H1 (cell line): ENCODE measurements around the gene FANK1. TPM values are rescaled to one million over a fixed set of nuclear protein-coding genes. Genes with fewer than 3 reads are reported as not detected.

ENCODE experiments used
- CTCF ChIA-PET: fragments of 300-600 bp; sonication (Branson Sonifier 250); formaldehyde crosslinking; loops from one replicate; lab custom pipeline; 2021; ENCODE audit not compliant: partially characterized antibody; lab: Charles Lee
- POLR2A ChIA-PET: fragments of 300-600 bp; sonication (Branson Sonifier 250); formaldehyde crosslinking; loops from one replicate; lab custom pipeline; 2021; ENCODE audit warnings: inconsistent platforms; ENCODE audit not compliant: partially characterized antibody; lab: Charles Lee
- DNase-seq, 2 experiments: peaks; one replicate each; pipeline versions ENCODE4 v3.0.0 to v3.0.0-alpha.2; 2010 to 2022; ENCODE audit warnings: low spot score in 2 of 2, low read depth in 1 of 2, mixed read lengths in 1 of 2
- FAIRE-seq: peaks from 2 replicates; lab custom pipeline; 2011; peaks lifted over from hg19 to GRCh38; lab: Jason Lieb, UNC
- H2AFZ ChIP-seq: 2 replicates; pipeline ENCODE4 v1.8.1; 2012; ENCODE audit warnings: low read length, inconsistent platforms
- H2AK5ac ChIP-seq: 2 replicates; pipeline ENCODE4 v1.6.1; 2013; ENCODE audit warnings: low read depth, low read length
- H2BK120ac ChIP-seq: replicated peaks from 2 replicates; pipeline ENCODE3; 2013; ENCODE audit warnings: low read depth, low read length, inconsistent platforms
- H2BK12ac ChIP-seq: 2 replicates; pipeline ENCODE4 v1.6.1; 2013; ENCODE audit warnings: low read depth, low read length
- H2BK15ac ChIP-seq: 2 replicates; pipeline ENCODE4 v1.6.1; 2013; ENCODE audit warnings: low read length
- H2BK20ac ChIP-seq: 2 replicates; pipeline ENCODE4 v1.6.1; 2013; ENCODE audit warnings: low read length
- H2BK5ac ChIP-seq: 2 replicates; pipeline ENCODE4 v1.6.1; 2013; ENCODE audit warnings: low read depth, low read length
- H3K14ac ChIP-seq: 2 replicates; pipeline ENCODE4 v1.6.1; 2013; ENCODE audit warnings: inconsistent platforms; ENCODE audit not compliant: insufficient read length
- H3K18ac ChIP-seq: 2 replicates; pipeline ENCODE4 v1.6.1; 2013; ENCODE audit warnings: low read length; ENCODE audit errors: extremely low read depth
- H3K23ac ChIP-seq: 2 replicates; pipeline ENCODE4 v1.6.1; 2013; ENCODE audit warnings: inconsistent platforms; ENCODE audit not compliant: insufficient read length
- H3K23me2 ChIP-seq: 2 replicates; pipeline ENCODE4 v1.6.1; 2013; ENCODE audit warnings: low read depth, low read length
- H3K27ac ChIP-seq: 2 replicates; pipeline ENCODE4 v1.6.1; 2011; ENCODE audit warnings: low read depth, low read length, inconsistent platforms
- H3K27me3 ChIP-seq, 4 experiments: replicated peaks in 1 of 4; 1 replicate in 1 of 4; 2 replicates in 3 of 4; pipeline versions ENCODE4 v1.6.1 to v1.8.1; 2011 to 2013; ENCODE audit warnings: low read length in 3 of 4, mild to moderate bottlenecking in 3 of 4, inconsistent platforms in 2 of 4, mixed read lengths in 2 of 4, moderate library complexity in 1 of 4; ENCODE audit not compliant: control insufficient read depth in 3 of 4, insufficient read depth in 3 of 4; ENCODE audit errors: extremely low read depth in 1 of 4
- H3K36me3 ChIP-seq, 4 experiments: 2 replicates each; pipeline versions ENCODE4 v1.6.1 to v1.8.1; 2011 to 2013; ENCODE audit warnings: mild to moderate bottlenecking in 4 of 4, low read length in 3 of 4, moderate library complexity in 2 of 4, control low read depth in 1 of 4, inconsistent platforms in 1 of 4; ENCODE audit not compliant: insufficient read depth in 4 of 4, control insufficient read depth in 2 of 4
- H3K4ac ChIP-seq: replicated peaks from 2 replicates; pipeline ENCODE3; 2013; ENCODE audit warnings: low read length, low read depth, mixed read lengths, inconsistent platforms; ENCODE audit not compliant: insufficient read length
- H3K4me1 ChIP-seq, 4 experiments: replicated peaks in 1 of 4; 1 replicate in 1 of 4; 2 replicates in 3 of 4; pipeline versions ENCODE4 v1.6.1 to v1.8.1; 2011 to 2013; ENCODE audit warnings: low read length in 3 of 4, inconsistent platforms in 2 of 4, mixed read lengths in 1 of 4; ENCODE audit not compliant: insufficient read depth in 4 of 4, control insufficient read depth in 3 of 4
- H3K4me2 ChIP-seq, 2 experiments: 2 replicates each; pipeline versions ENCODE4 v1.6.1 to v1.8.1; 2011 to 2013; ENCODE audit warnings: low read depth in 2 of 2, low read length in 2 of 2, control low read depth in 1 of 2, inconsistent platforms in 1 of 2, mild to moderate bottlenecking in 1 of 2; ENCODE audit not compliant: insufficient read depth in 1 of 2
- H3K4me3 ChIP-seq, 4 experiments: fragments of 200-600, 300-600 bp in 1 of 4; sonication (generic), shearing (Covaris generic), sonication (Bioruptor Twin) in 1 of 4; 2 replicates each; pipeline versions ENCODE4 v1.5.1 to v1.8.1; 2011 to 2016; ENCODE audit warnings: low read length in 4 of 4, low read depth in 3 of 4, control low read depth in 2 of 4, inconsistent platforms in 2 of 4, mild to moderate bottlenecking in 2 of 4, mixed read lengths in 1 of 4, moderate library complexity in 1 of 4; ENCODE audit not compliant: insufficient read depth in 2 of 4; ENCODE audit errors: extremely low read depth in 1 of 4
- H3K56ac ChIP-seq: replicated peaks from 2 replicates; pipeline ENCODE3; 2013; ENCODE audit warnings: low read depth, mild to moderate bottlenecking, mixed read lengths, low read length, inconsistent platforms; ENCODE audit not compliant: insufficient read length
- H3K79me1 ChIP-seq: 2 replicates; pipeline ENCODE4 v1.6.1; 2013; ENCODE audit warnings: low read depth, low read length, control low read depth
- H3K79me2 ChIP-seq, 2 experiments: 2 replicates each; pipeline versions ENCODE4 v1.6.1 to v1.8.1; 2012 to 2013; ENCODE audit warnings: low read length in 2 of 2, mild to moderate bottlenecking in 2 of 2, inconsistent platforms in 1 of 2; ENCODE audit not compliant: insufficient read depth in 2 of 2, control insufficient read depth in 1 of 2
- H3K9ac ChIP-seq, 4 experiments: replicated peaks in 1 of 4; 1 replicate in 1 of 4; 2 replicates in 3 of 4; pipeline versions ENCODE4 v1.6.1 to v1.8.1; 2011 to 2013; ENCODE audit warnings: low read depth in 3 of 4, low read length in 3 of 4, control low read depth in 2 of 4, mild to moderate bottlenecking in 2 of 4, moderate library complexity in 2 of 4, inconsistent platforms in 1 of 4; ENCODE audit errors: extremely low read depth in 1 of 4
- H3K9me3 ChIP-seq, 2 experiments: 2 replicates each; pipeline versions ENCODE4 v1.6.1 to v1.8.1; 2012 to 2013; ENCODE audit warnings: mild to moderate bottlenecking in 2 of 2, moderate library complexity in 2 of 2, control low read depth in 1 of 2, inconsistent platforms in 1 of 2, low read depth in 1 of 2, low read length in 1 of 2, mixed read lengths in 1 of 2; ENCODE audit not compliant: insufficient read depth in 2 of 2
- H4K20me1 ChIP-seq, 2 experiments: replicated peaks in 1 of 2; 2 replicates each; pipeline versions ENCODE3 to v1.8.1; 2011 to 2013; ENCODE audit warnings: inconsistent platforms in 2 of 2, low read length in 2 of 2, mild to moderate bottlenecking in 1 of 2; ENCODE audit not compliant: insufficient read depth in 2 of 2, control insufficient read depth in 1 of 2
- H4K5ac ChIP-seq: 2 replicates; pipeline ENCODE4 v1.6.1; 2013; ENCODE audit warnings: low read length, low read depth, mixed read lengths, inconsistent platforms; ENCODE audit not compliant: insufficient read length
- H4K8ac ChIP-seq: 2 replicates; pipeline ENCODE4 v1.8.0; 2013; ENCODE audit warnings: mild to moderate bottlenecking, moderate library complexity, low read length, inconsistent platforms; ENCODE audit not compliant: insufficient read depth; ENCODE audit errors: extremely low read depth
- H4K91ac ChIP-seq: replicated peaks from 2 replicates; pipeline ENCODE3; 2013; ENCODE audit warnings: low read length, mixed read lengths, inconsistent platforms; ENCODE audit not compliant: insufficient read length
- CHD1 ChIP-seq: IDR thresholded peaks from 2 replicates; pipeline ENCODE4 v1.6.1; 2012; ENCODE audit warnings: low read depth, low read length, improper control_type of control experiment
- CHD2 ChIP-seq: IDR thresholded peaks from 2 replicates; pipeline ENCODE4 v1.6.1; 2012; ENCODE audit warnings: low read length, improper control_type of control experiment
- CTBP2 ChIP-seq: IDR thresholded peaks from 2 replicates; pipeline ENCODE4 v1.7.0; 2011; ENCODE audit warnings: borderline replicate concordance, mild to moderate bottlenecking, moderate library complexity, mixed read lengths, low read length; ENCODE audit not compliant: insufficient read depth, insufficient read length
- MAX ChIP-seq: IDR thresholded peaks from 2 replicates; pipeline ENCODE4 v1.6.1; 2012; ENCODE audit warnings: inconsistent platforms
- RBBP5 ChIP-seq: IDR thresholded peaks from 2 replicates; pipeline ENCODE4 v1.7.1; 2012; ENCODE audit warnings: low read depth, mild to moderate bottlenecking, inconsistent platforms, low read length, moderate library complexity, borderline replicate concordance
- RXRA ChIP-seq: IDR thresholded peaks from 2 replicates; pipeline ENCODE4 v1.6.1; 2011; ENCODE audit warnings: low read depth, mild to moderate bottlenecking, low read length, moderate library complexity; ENCODE audit not compliant: insufficient read depth
- WGBS, 2 experiments: shearing (Covaris generic) in 1 of 2; methylation state at CpG; one replicate each; pipeline versions ENCODE4 v1.1.6 to v1.1.7; 2013 to 2015; ENCODE audit warnings: low lambda C conversion rate in 2 of 2, mixed read lengths in 2 of 2, inconsistent platforms in 1 of 2, low coverage in 1 of 2, missing lambda C conversion rate in 1 of 2; ENCODE audit not compliant: insufficient replicate concordance in 2 of 2, insufficient coverage in 1 of 2, insufficient read length in 1 of 2; ENCODE audit errors: extremely low coverage in 1 of 2, missing lambda C conversion rate in 1 of 2; 5-methylcytosine and 5-hydroxymethylcytosine counted together
- polyA plus RNA-seq, 7 experiments: library from polyadenylated mRNA; depleted of rRNA in 3 of 7; stranded (reverse) in 5 of 7; unstranded in 2 of 7; fragments of >200 nt in 5 of 7; fragments of 200-250 nt in 2 of 7; gene quantifications; 1 replicate in 5 of 7; 2 replicates in 1 of 7; 4 replicates in 1 of 7; pipeline versions ENCODE4 v1.2.1 to v1.2.3, GENCODE V29; 2011 to 2013; ENCODE audit warnings: missing spikeins in 2 of 7, mixed read lengths in 2 of 7
- total RNA-seq: library from RNA; stranded (reverse); fragmentation: NEBNext Ultra II Directional; extraction: Animal tissue kit (Norgen Biotek cat#: 25700); gene quantifications from 2 replicates; pipeline ENCODE4 v1.2.1, GENCODE V29; 2021

Gene FANK1
- total and polyA plus RNA-seq, 2 of the 8 experiments (the other 6 are each of a cell fraction or from before 2014, with no cell fraction given) = 1.2 TPM; not detected in 1

DNA sequence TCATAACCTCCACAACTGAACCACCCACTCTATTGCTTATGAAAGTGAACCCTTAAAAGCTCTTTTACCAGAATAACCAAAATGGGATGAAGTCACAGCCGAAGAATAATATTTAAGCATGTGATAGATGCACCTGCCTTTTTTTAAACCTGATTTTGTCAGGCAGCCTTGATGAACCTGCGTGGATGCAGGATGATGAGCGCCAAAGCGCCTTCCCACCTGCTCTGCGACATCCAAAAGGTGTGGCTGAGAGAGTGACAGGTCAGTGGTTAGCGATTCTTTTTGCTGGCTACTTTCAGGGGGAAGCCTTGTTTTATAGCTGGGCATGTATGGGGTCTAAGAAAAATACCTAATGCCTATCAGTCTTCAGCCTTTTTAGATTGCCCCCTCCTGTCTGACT, 157.8 kb downstream of the FANK1 start:
- Histone ChIP-seq H2BK12ac (no peak overlapping the region), H3K27ac (no peak overlapping the region), H2AK5ac (no peak overlapping the region), H3K4me1 (peaks cover 0 to 2% (median 0%) of the 10 kb centered on the region in 4 experiments; a peak in 2 of 7 replicates), H3K36me3 (no peaks in the 10 kb centered on the region), H2BK120ac (no peak overlapping the region), H3K56ac (no peak overlapping the region), H3K23me2 (peaks cover 4% of the 10 kb centered on the region; the same call in 1 of the 2 replicates), H2BK20ac (no peak overlapping the region), H2BK5ac (no peak overlapping the region), H3K79me2 (no peaks in the 10 kb centered on the region), H3K4me2 (no peak overlapping the region), H3K4ac (no peak overlapping the region), H2BK15ac (no peak overlapping the region), H4K91ac (no peak overlapping the region), H3K79me1 (no peaks in the 10 kb centered on the region), H3K23ac (no peak overlapping the region), H4K8ac (no peak overlapping the region), H4K20me1 (no peaks in the 10 kb centered on the region), H4K5ac (no peak overlapping the region), H3K4me3 (no peak overlapping the region), H3K18ac (no peak overlapping the region), H3K27me3 (no peaks in the 10 kb centered on the region), H2AFZ (no peak overlapping the region), H3K14ac (no peak overlapping the region), H3K9ac (no peak overlapping the region), H3K9me3 (no peaks in the 10 kb centered on the region)
- CTCF ChIA-PET = interaction anchor here (0.7 kb wide), 1 partner anchor 496 kb away, joined by 3 read pairs; no protein-coding TSS in a partner anchor
- 97% methylated on average over 5 of the region's 6 CpGs; no CpG with 5 or more reads in 1 of the 2 experiments for WGBS, 2 experiments
- FAIRE-seq (no peak), DNase-seq (no peak)
- TF ChIP-seq MAX = no peak
- TF ChIP-seq CHD2 = no peak
- TF ChIP-seq CTBP2 = no peak
- no peak for TF ChIP-seq CHD1
- no peak for TF ChIP-seq RXRA
- no peak for TF ChIP-seq RBBP5
- POLR2A ChIA-PET = no interaction called here
